ENCODE measurements around the gene SLX4IP.
A peak's percentile ranks its signal among the peaks of the same experiment; 100 is the strongest.

SLX4IP gene

DNA sequence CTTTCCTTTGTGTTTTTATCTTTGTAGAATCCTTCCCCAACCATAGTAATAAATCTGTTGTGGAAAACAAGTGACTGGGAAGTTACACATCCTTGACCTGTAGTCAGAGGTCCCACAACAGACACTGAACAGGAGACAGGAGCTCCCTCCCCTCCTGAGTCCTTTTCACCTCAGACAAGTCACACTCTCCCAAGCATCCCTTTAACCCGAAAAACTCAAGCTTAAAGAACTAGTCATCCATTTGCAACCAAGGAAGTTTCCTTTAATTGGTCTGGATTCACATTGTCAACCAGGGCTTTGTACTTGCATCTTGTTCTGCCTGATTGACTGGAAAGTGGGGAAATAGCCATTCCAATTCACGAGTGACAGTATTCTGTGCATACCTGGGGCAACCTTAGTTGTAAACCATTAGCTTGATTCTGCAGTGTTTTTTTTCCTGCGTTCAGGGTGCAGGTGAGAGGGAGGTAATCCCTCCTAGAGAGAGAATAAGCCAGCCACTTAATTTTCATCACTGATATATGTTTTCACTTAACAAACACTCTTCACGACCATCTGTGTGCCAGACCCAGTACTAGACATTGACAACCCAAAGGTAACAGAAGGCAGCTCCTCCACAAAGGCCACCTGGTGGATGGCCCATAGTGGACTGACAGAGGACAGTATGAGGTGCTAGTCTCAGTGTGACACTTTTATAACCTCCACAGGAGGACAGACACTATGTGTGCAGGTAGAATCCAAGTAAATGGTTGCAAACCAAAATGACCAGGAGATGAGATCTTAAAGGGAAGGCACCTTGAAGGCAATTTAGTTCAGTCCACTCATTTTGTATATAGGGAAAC lies 112.4 kb downstream of the SLX4IP start:
- no peaks in the 10 kb centered on the region for H3K27me3 Mint-ChIP-seq
- H3K4me1 Mint-ChIP-seq, result peaks cover 44% of the 10 kb centered on the region
- H3K36me3 Mint-ChIP-seq, result peaks cover 17% of the 10 kb centered on the region
- H3K9me3 Mint-ChIP-seq, result no peaks in the 10 kb centered on the region
- H3K27ac Mint-ChIP-seq, result no peak overlapping the region
- ATAC-seq, result no peak
- no peak overlapping the region for H3K4me3 Mint-ChIP-seq

GRCh38 chr20:10549511-10549910 lies 114.4 kb downstream of the SLX4IP start:
- no peak overlapping the region for H3K27ac Mint-ChIP-seq
- H3K36me3 Mint-ChIP-seq, result peaks cover 7% of the 10 kb centered on the region
- no peaks in the 10 kb centered on the region for H3K27me3 Mint-ChIP-seq
- no peak for ATAC-seq
- no peaks in the 10 kb centered on the region for H3K9me3 Mint-ChIP-seq
- H3K4me3 Mint-ChIP-seq, result no peak overlapping the region
- peaks cover 47% of the 10 kb centered on the region for H3K4me1 Mint-ChIP-seq

- Mint-ChIP-seq H3K27ac (no peak overlapping the region), H3K4me3 (no peak overlapping the region), H3K9me3 (no peaks in the 10 kb centered on the region), H3K4me1 (peaks cover 48% of the 10 kb centered on the region), H3K36me3 (peaks cover 7% of the 10 kb centered on the region), H3K27me3 (no peaks in the 10 kb centered on the region)
- ATAC-seq, result no peak
These were observed 115.4 kb downstream of the SLX4IP start for GRCh38 chr20:10550204-10551118.

- Mint-ChIP-seq H3K36me3 (peaks cover 7% of the 10 kb centered on the region), H3K27me3 (no peaks in the 10 kb centered on the region), H3K4me3 (no peak overlapping the region), H3K9me3 (no peaks in the 10 kb centered on the region), H3K27ac (no peak overlapping the region), H3K4me1 (peaks cover 48% of the 10 kb centered on the region)
- peak; percentile 88 for ATAC-seq
These were observed 116.9 kb downstream of the SLX4IP start for GRCh38 chr20:10551732-10552724.

- no peak for ATAC-seq
- H3K9me3 Mint-ChIP-seq, result no peaks in the 10 kb centered on the region
- no peak overlapping the region for H3K27ac Mint-ChIP-seq
- no peak overlapping the region for H3K4me3 Mint-ChIP-seq
- no peaks in the 10 kb centered on the region for H3K27me3 Mint-ChIP-seq
- H3K36me3 Mint-ChIP-seq, result peaks cover 15% of the 10 kb centered on the region
- H3K4me1 Mint-ChIP-seq, result peaks cover 48% of the 10 kb centered on the region
These were observed 118.3 kb downstream of the SLX4IP start for GRCh38 chr20:10553326-10553984.

- no peaks in the 10 kb centered on the region for H3K9me3 Mint-ChIP-seq
- H3K27me3 Mint-ChIP-seq, result no peaks in the 10 kb centered on the region
- ATAC-seq, result no peak
- H3K4me1 Mint-ChIP-seq, result peaks cover 43% of the 10 kb centered on the region
- no peak overlapping the region for H3K4me3 Mint-ChIP-seq
- no peak overlapping the region for H3K27ac Mint-ChIP-seq
- peaks cover 15% of the 10 kb centered on the region for H3K36me3 Mint-ChIP-seq
These were observed 119.2 kb downstream of the SLX4IP start for GRCh38 chr20:10554285-10554684.

GRCh38 chr20:10555393-10555792 lies 120.3 kb downstream of the SLX4IP start:
- no peak overlapping the region for H3K27ac Mint-ChIP-seq
- peaks cover 36% of the 10 kb centered on the region for H3K4me1 Mint-ChIP-seq
- ATAC-seq, result no peak
- H3K9me3 Mint-ChIP-seq, result no peaks in the 10 kb centered on the region
- peaks cover 14% of the 10 kb centered on the region for H3K36me3 Mint-ChIP-seq
- no peaks in the 10 kb centered on the region for H3K27me3 Mint-ChIP-seq
- no peak overlapping the region for H3K4me3 Mint-ChIP-seq

GRCh38 chr20:10555865-10556308 lies 120.8 kb downstream of the SLX4IP start:
- ATAC-seq, result no peak
- Mint-ChIP-seq H3K4me1 (peaks cover 31% of the 10 kb centered on the region), H3K4me3 (no peak overlapping the region), H3K9me3 (no peaks in the 10 kb centered on the region), H3K36me3 (peaks cover 9% of the 10 kb centered on the region), H3K27ac (no peak overlapping the region), H3K27me3 (no peaks in the 10 kb centered on the region)

DNA sequence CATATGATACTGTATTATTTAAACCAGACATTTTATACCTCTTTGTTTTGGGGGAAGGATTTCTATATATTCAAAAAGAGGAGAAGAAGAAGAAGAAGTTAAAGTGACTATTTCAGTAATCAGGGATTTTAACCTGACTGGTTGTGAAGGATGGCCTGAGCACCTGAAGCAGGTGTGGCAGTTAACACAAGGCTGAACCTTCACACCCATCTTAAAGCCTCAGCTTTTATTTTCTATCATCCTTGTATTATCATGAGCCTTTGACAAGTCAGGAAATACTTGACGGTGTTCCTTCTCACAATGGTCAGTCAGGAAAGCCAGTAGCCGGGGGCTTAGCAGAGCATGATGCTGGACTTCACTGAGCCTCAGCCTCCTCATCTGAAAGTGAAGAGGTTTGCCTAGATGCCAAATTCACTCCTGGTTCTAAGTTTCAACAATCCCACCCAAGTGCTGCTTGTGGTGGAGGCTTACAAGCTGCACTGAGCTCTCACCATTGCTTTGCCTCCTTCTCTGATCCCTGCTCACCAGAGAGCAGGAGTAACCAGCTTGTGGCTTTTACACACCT lies 121.5 kb downstream of the SLX4IP start:
- no peak for ATAC-seq
- H3K9me3 Mint-ChIP-seq, result peaks cover 2% of the 10 kb centered on the region
- no peaks in the 10 kb centered on the region for H3K27me3 Mint-ChIP-seq
- no peak overlapping the region for H3K27ac Mint-ChIP-seq
- H3K4me3 Mint-ChIP-seq, result no peak overlapping the region
- H3K36me3 Mint-ChIP-seq, result peaks cover 14% of the 10 kb centered on the region
- peaks cover 24% of the 10 kb centered on the region for H3K4me1 Mint-ChIP-seq

DNA sequence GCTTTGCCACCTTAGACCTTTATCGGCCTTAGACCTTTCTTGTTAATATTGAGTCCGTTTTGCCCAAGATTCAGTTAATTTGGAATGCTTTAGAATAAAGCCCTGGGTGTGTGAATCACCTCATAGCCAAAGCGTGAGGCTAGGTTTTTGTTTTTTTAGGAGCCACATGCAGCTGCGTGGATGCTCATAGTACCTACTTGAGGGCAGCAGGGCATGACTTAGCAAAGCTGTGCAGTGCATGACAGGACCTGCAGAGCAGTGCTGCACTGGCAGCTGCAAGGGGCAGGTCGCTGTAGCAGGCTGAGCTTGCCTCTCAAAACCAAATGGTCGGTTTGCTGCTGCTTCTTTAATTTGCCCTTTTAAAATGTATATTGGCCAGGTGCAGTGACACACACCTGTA lies 122.6 kb downstream of the SLX4IP start:
- Mint-ChIP-seq H3K27me3 (no peaks in the 10 kb centered on the region), H3K27ac (no peak overlapping the region), H3K4me3 (no peak overlapping the region), H3K9me3 (peaks cover 4% of the 10 kb centered on the region), H3K4me1 (peaks cover 15% of the 10 kb centered on the region), H3K36me3 (peaks cover 25% of the 10 kb centered on the region)
- no peak for ATAC-seq

- no peaks in the 10 kb centered on the region for H3K27me3 Mint-ChIP-seq
- H3K4me3 Mint-ChIP-seq, result no peak overlapping the region
- H3K4me1 Mint-ChIP-seq, result peaks cover 10% of the 10 kb centered on the region
- no peak for ATAC-seq
- H3K27ac Mint-ChIP-seq, result no peak overlapping the region
- H3K9me3 Mint-ChIP-seq, result peaks cover 4% of the 10 kb centered on the region
- peaks cover 36% of the 10 kb centered on the region for H3K36me3 Mint-ChIP-seq
These were observed 123.6 kb downstream of the SLX4IP start for GRCh38 chr20:10558635-10559187.

DNA sequence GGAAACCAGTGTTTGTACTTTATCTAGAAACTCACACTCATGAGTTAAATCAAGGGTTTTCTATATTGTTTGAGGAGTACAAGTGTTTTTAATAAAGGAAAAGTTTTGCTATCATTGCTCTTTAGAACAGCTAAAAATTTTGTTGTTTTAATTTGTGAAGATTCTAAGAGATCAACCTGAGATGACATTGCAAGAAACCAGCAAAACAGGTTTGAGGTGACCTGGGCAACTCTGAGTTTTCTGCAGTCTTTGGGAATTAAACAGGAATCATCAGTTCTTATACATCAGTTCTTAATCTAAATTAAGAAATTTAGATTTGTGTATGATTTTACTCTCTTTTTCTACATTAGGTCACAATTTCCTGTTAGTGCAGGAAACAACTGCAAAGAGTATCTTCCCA lies 124.2 kb downstream of the SLX4IP start:
- no peak overlapping the region for H3K4me3 Mint-ChIP-seq

DNA sequence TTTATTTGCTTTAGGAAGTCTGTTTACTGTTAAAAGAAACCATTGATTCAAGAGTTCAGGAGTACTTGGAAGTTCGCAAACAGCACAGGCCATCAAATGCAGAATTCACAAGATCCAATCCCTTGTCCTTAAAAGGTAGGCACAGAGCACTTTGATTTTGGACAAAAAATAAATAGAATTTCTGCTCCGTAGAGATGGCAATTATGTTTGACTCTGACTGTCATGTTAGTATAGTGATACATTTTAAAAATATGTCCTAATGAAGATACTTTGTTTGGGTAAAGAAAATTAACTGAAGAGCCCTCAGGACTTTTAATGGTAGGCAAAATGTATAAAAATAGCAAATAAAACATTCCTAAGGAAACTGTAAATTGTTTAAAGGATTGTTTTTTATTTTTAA lies 125.6 kb downstream of the SLX4IP start:
- no peaks in the 10 kb centered on the region for H3K4me1 Mint-ChIP-seq

More for the DNA sequence above, 124.2 kb downstream of the SLX4IP start:
- peaks cover 4% of the 10 kb centered on the region for H3K9me3 Mint-ChIP-seq
- H3K27me3 Mint-ChIP-seq, result no peaks in the 10 kb centered on the region
- peaks cover 4% of the 10 kb centered on the region for H3K4me1 Mint-ChIP-seq
- ATAC-seq, result no peak
- H3K36me3 Mint-ChIP-seq, result peaks cover 41% of the 10 kb centered on the region
- no peak overlapping the region for H3K27ac Mint-ChIP-seq

GRCh38 chr20:10561302-10561701 lies 126.2 kb downstream of the SLX4IP start:
- Mint-ChIP-seq H3K4me3 (no peak overlapping the region), H3K27me3 (no peaks in the 10 kb centered on the region), H3K27ac (no peak overlapping the region), H3K36me3 (peaks cover 56% of the 10 kb centered on the region), H3K4me1 (no peaks in the 10 kb centered on the region), H3K9me3 (peaks cover 4% of the 10 kb centered on the region)
- ATAC-seq, result no peak

More for the DNA sequence above, 125.6 kb downstream of the SLX4IP start:
- H3K4me3 Mint-ChIP-seq, result no peak overlapping the region
- H3K27me3 Mint-ChIP-seq, result no peaks in the 10 kb centered on the region
- H3K27ac Mint-ChIP-seq, result no peak overlapping the region
- no peak for ATAC-seq
- H3K36me3 Mint-ChIP-seq, result peaks cover 50% of the 10 kb centered on the region
- H3K9me3 Mint-ChIP-seq, result peaks cover 4% of the 10 kb centered on the region

Data from stimulated activated memory B cell treated with anti-CD40 and anti-IgM and Interleukin-4, amounts not matched to agents 10 μg/mL and 1 μg/mL and 100 μg/mL, for 72 hours (primary cell).